DLD1 (cell line): ENCODE results near the gene TBC1D21.
"Not testable (repeated sequence)": the region's sequence is repeated elsewhere in the genome, so short reads cannot be mapped to it uniquely, and the experiment has no call there.

Experiments
- in situ Hi-C: cut with HindIII; loops from 2 replicates; pipeline ENCODE4 v1.10.0; 2017; ENCODE audit warnings: low sequenced_read_pairs

Gene TBC1D21

GRCh38 chr15:73927003-73927475 lies 53.7 kb downstream of the TBC1D21 start:
- in situ Hi-C loops: no loop called here

- in situ Hi-C loops: no loop called here
These were observed 54.3 kb downstream of the TBC1D21 start for GRCh38 chr15:73927476-73928240.

GRCh38 chr15:73928241-73928579 lies 54.8 kb downstream of the TBC1D21 start:
- in situ Hi-C loops: no loop called here

DNA sequence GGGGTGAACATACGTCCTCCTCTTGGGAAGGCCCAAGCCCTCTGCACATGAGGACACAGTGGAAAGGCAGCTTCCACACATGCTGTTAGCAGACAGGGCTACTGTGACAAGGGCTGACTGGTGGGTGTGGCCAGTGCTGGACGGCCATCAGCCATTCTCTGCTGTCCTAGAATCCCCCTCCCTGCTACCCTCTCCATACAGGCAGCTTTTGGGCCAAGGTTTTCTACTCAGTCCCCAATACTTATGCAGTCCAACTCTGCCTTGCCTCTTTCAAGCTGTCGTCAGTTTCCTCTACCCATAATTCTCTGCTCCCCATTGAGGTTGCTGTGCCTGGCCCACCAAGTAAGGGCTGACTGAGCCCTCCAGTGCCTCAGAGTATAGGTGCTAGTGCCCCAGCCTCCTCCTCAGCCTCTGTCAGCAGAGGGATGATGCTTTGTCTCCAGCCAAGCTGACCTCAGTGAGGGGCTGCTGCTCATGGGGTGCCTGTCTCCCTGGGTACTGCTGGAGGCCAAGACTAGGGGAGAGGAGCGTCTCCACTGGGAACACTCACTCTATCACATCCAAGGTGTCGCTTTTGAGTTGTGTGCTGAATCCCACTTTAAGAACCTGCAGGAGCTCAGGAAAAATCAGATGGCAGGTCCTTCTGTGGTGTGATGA lies 55.7 kb downstream of the TBC1D21 start:
- in situ Hi-C loops: no loop called here

GRCh38 chr15:73930371-73930770 lies 57.0 kb downstream of the TBC1D21 start:
- in situ Hi-C loops: no loop called here

DNA sequence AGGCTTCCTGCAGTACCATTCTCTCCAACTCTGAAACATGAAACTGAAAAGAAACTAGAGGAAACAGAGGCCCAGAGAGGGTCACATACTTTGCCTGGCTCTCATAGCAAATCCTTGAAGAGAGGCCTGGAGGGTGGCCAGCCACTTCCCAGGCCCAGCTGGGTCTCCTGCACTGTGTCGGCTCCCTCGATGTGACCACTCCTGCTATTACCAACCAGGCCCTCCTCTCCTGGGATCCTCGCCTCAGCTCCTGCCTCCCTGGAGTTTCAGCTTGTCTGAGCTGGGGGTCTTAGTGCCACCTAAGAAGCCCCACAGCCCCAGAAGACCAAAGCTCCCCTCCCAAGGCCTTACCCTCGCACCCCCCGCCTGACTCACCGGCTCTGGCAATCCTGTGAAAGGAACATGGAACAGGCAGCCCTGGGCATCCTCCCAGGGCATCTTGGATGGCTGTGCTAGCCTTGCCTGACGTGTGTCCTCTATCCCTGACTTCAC lies 57.5 kb downstream of the TBC1D21 start:
- in situ Hi-C loops: no loop called here

DNA sequence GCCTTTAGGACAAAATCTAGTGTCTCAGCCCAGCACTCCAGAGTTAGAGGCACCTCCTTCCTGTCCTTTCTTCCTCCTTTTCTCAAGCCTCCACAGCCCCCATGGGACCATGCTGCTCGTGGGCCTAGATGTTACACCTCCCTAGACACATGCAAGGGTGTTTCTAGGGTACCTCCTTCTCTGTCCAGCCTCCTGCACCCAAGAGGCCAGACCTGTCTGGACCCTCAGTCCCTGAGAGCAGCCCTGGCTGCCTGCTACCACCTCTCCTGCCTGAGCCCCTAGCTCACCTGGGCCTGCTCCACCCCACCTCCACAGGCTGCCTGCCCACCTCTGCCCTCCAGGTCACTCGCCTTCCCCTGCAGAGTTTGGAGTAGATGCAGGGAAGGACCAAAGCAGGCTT lies 58.1 kb downstream of the TBC1D21 start:
- in situ Hi-C loops: no loop called here

DNA sequence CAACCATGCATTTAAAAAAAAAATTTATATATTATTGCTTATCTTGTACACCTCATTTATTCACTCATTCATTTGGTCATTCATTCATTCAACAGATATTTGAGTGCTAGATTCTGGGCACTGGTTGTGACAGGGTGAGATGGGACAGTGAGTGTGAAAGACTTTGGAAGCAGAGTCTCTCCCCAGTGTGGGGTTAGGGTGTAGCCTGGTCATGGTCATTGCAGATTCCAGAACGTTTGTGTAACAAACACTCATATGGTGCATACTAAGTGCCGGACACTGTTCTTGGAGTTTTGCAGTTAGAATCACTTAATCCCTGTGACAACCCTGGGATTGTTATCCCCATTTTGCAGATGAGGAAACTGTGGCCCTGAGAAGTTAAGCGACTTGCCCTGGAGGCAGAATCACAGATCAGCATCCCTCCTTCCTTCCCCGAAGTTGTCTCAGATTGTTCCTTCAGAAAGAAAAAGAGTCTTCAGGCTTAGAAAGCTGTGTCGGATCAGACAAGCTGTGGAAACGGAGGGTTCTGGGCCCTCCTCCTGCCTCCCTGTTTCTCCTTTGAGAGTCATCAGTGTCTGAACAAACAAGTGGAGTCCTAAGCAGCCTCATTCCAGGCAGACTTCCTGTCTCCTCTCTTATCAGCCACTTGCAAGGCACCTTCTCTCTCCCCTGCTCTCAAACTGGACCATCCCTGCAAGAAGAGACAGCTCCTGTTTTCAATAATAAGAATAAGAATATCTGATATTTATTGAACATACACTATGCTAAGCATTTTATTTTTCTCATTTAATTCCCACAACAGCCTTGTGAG lies 59.2 kb downstream of the TBC1D21 start:
- in situ Hi-C loops: no loop called here

GRCh38 chr15:73934281-73934680 lies 60.9 kb downstream of the TBC1D21 start:
- in situ Hi-C loops: no loop called here

- in situ Hi-C loops: no loop called here
These were observed 62.2 kb downstream of the TBC1D21 start for GRCh38 chr15:73935547-73935946.

- in situ Hi-C loops: no loop called here
These were observed 62.8 kb downstream of the TBC1D21 start for GRCh38 chr15:73936181-73936580.

GRCh38 chr15:73936588-73937290 lies 63.4 kb downstream of the TBC1D21 start:
- in situ Hi-C loops: no loop called here

DNA sequence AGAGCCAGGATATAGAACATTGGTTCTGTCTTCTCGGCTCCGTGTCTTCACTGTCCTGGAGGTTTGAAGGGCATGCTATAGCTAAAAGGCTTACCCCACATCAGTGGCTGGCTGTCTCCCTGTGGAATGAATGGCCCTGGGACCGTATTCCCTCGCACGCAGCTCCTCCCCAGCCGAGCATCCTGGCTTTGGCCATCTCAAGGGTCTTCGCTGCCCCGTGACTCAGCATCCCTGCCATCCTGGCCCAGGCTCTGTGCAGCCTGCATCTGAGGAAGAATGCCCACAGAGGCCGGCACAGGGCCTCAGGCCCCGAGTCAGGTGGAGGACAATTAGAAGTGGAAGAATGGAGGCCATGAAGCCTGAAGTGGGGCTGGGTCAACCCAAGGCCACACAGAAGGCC lies 63.9 kb downstream of the TBC1D21 start:
- in situ Hi-C loops: no loop called here

DNA sequence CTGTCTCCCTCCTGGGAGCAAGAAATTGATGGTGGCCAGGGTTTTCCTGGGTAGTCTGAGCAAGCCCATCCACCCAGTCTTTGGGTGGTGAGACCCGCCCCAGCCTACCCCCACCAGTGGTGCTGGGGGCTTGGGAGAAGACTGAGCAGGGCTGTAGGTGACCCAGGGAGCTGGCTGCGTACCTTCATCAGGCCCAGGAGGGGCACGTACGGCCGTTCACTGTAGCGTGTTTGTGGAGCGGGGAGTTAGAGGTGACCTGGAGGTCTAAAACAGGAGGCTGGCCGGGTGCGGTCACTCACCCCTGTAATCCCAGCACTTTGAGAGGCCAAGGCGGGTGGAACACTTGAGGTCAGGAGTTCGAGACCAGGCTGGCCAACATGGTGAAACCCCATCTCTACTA lies 64.4 kb downstream of the TBC1D21 start:
- in situ Hi-C loops: no loop called here

GRCh38 chr15:73938516-73938915 lies 65.2 kb downstream of the TBC1D21 start:
- in situ Hi-C loops: not testable (repeated sequence)
